Dedifferentiated amniotic fluid mesenchymal stem cell (primary cell): Measurements from ENCODE around the gene POLRMT.
"Not testable (repeated sequence)": the region's sequence is repeated elsewhere in the genome, so short reads cannot be mapped to it uniquely, and the experiment has no call there.

ENCODE experiments used
- DNase-seq: peaks from one replicate; pipeline ENCODE4 v3.0.0-alpha.2; 2016; ENCODE audit errors: extremely low spot score

The POLRMT gene

GRCh38 chr19:611481-611868, 21.9 kb downstream of the POLRMT start:
- peak; percentile 51 for DNase-seq

GRCh38 chr19:610801-611480, 22.4 kb downstream of the POLRMT start:
- no peak for DNase-seq

GRCh38 chr19:610071-610800, 23.1 kb downstream of the POLRMT start:
- DNase-seq, result no peak

- DNase-seq, result no peak
Observed at GRCh38 chr19:609004-609346, 24.4 kb downstream of the POLRMT start.

GRCh38 chr19:608155-609003, 25.0 kb downstream of the POLRMT start:
- no peak for DNase-seq

GRCh38 chr19:607301-608154, 25.8 kb downstream of the POLRMT start:
- DNase-seq, result no peak

- DNase-seq, result not testable (repeated sequence)
Observed at GRCh38 chr19:605061-605971, 28.0 kb downstream of the POLRMT start.

- no peak for DNase-seq
Observed at GRCh38 chr19:604355-604754, 29.0 kb downstream of the POLRMT start.

GRCh38 chr19:603779-604178, 29.6 kb downstream of the POLRMT start:
- DNase-seq, result not testable (repeated sequence)

- not testable (repeated sequence) for DNase-seq
Observed at GRCh38 chr19:603302-603639, 30.1 kb downstream of the POLRMT start.

- no peak for DNase-seq
Observed at GRCh38 chr19:602391-603301, 30.7 kb downstream of the POLRMT start.

GRCh38 chr19:601790-602189, 31.5 kb downstream of the POLRMT start:
- no peak for DNase-seq

GRCh38 chr19:601310-601709, 32.0 kb downstream of the POLRMT start:
- DNase-seq, result no peak

- no peak for DNase-seq
Observed at GRCh38 chr19:597406-598315, 35.7 kb downstream of the POLRMT start.

GRCh38 chr19:596263-596655, 37.1 kb downstream of the POLRMT start:
- no peak for DNase-seq

- DNase-seq, result no peak
Observed at GRCh38 chr19:595326-596262, 37.7 kb downstream of the POLRMT start.

GRCh38 chr19:594265-594870, 39.0 kb downstream of the POLRMT start:
- DNase-seq, result no peak
